HFF-Myc (cell line): ENCODE results near the gene PKP3.

Experiments
- DNase-seq: peaks from one replicate; pipeline ENCODE4 v3.0.0-alpha.2; 2011; ENCODE audit warnings: low read depth; ENCODE audit errors: extremely low read depth
- H3K4me3 ChIP-seq: replicated peaks from 2 replicates; pipeline ENCODE4 v1.5.1; 2011; ENCODE audit warnings: low read depth, mild to moderate bottlenecking, control low read depth, low read length
- CTCF ChIP-seq: IDR thresholded peaks from 2 replicates; pipeline ENCODE4 v1.5.1; 2012; ENCODE audit warnings: mild to moderate bottlenecking, low read depth, low read length, control low read depth; ENCODE audit errors: missing control alignments

The PKP3 gene

DNA sequence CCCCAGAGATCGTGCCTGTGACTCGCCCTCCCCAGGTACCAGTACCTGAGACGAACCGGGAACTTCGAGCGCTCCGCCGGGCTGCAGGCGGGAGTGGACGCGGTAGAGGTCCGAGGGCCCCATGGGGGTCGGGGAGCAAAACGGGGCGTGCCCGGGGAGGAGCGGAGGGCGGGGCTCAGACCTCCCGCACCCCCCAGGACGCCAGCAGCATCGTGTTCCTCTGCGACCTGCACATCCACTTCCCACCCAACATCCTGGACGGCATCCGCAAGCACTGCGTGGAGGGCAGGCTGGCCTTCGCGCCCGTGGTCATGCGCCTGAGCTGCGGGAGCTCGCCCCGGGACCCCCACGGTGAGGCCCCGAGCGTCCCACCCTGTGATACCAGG is 13.9 kb upstream of the PKP3 start:
- no peak overlapping the region for H3K4me3 ChIP-seq
- no peak for TF ChIP-seq CTCF
- DNase-seq = no peak

DNA sequence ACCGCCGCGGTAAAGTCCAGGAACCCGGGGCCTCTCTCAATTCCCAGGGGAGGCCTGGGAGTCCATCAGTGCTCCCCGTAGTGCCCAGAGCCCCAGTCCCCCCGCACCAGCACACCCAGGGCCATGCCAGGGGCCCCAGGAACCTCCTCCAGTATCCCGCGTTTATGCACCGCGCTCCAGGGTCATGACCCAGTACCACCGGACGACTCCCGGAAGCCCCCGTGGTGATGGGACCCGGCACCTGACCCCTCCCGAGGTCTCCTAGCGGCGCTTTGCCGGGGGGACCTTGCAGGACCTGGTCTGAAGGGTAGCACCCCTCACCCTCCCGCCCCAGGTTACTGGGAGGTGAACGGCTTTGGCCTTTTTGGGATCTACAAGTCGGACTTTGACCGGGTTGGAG is 13.5 kb upstream of the PKP3 start:
- no peak for TF ChIP-seq CTCF
- no peak for DNase-seq
- no peak overlapping the region for H3K4me3 ChIP-seq

DNA sequence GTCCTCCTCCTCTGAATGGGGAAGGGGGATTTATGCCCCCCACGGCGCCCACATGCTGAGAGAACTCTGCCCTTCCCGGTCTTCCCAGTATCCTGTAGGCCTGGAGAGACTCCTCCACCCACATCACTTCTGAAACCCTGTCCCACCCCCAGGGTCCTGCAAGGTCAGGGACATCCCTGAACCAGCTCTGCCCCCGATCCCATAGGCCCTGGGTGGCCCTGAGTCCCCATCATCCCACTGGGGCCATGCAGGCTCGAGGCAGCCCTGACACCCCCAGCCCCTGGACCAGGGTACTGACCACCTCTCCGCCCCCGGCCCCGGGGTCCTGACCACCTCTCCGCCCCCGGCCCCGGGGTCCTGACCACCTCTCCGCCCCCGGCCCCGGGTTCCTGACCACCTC is 13.0 kb upstream of the PKP3 start:
- H3K4me3 ChIP-seq = no peak overlapping the region
- TF ChIP-seq CTCF = no peak
- no peak for DNase-seq

- TF ChIP-seq CTCF = no peak
- no peak for DNase-seq
- H3K4me3 ChIP-seq = no peak overlapping the region
Measured at GRCh38 chr11:381501-382072, 12.4 kb upstream of the PKP3 start.

GRCh38 chr11:382081-382629 is 11.9 kb upstream of the PKP3 start:
- H3K4me3 ChIP-seq = no peak overlapping the region
- DNase-seq = no peak
- no peak for TF ChIP-seq CTCF

DNA sequence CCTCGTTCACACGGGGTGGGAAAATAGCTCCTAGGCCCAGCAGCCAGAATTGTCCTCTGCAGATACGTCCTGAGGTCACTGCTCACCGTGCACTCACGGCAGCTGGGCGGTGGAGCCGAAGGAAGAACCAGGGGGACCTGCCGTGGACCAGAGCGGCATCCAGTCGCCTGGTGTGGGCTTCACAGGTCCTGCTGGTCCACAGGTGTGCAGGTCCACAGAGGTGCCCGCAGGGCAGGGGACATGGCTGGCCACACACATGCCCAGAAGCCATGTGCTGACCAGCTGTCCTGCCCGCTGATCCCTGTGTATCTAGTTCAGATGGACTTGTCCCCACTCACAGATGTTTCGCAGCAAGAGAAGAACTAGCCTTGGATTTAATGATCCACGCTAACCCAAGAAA is 10.6 kb upstream of the PKP3 start:
- TF ChIP-seq CTCF = no peak
- no peak overlapping the region for H3K4me3 ChIP-seq
- no peak for DNase-seq

DNA sequence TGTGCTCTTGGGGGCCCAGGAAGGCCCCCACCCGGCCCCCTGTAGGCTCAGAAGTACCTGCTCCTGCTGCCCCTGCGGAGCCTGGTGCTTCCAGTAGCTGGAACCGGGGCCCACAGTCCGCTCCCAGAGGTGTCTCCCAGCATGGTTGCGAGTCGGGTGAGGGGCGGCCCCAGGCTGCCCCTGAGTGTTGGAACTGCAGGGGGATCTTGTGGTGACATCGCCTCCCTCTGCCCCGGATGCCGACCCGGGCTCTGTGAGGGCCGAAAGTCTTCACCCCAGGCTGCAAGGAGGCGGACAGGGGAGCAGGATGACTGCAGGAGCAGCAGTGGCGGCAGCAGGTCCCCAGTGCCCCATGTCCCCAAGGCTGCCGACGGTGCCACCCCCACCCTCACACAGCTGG is 9.5 kb upstream of the PKP3 start:
- DNase-seq = no peak
- H3K4me3 ChIP-seq = no peak overlapping the region
- no peak for TF ChIP-seq CTCF
